KOPT-K1 (cell line): ENCODE data around the gene MAP3K3.
A peak's percentile ranks its signal among the peaks of the same experiment; 100 is the strongest.

Experiments used
- H3K27ac ChIP-seq: fragments of 200-600 bp; sonication (generic); 2 replicates; pipeline ENCODE4 v1.5.1; 2016; ENCODE audit warnings: antibody characterized with exemption, mild to moderate bottlenecking, low read depth, low read length; ENCODE audit not compliant: poor library complexity, severe bottlenecking
- H3K36me3 ChIP-seq: fragments of 200-600 bp; sonication (generic); 2 replicates; pipeline ENCODE4 v1.5.1; 2017; ENCODE audit warnings: antibody characterized with exemption, mild to moderate bottlenecking, low read length, moderate library complexity; ENCODE audit not compliant: insufficient read depth
- H3K9me3 ChIP-seq: fragments of 200-600 bp; sonication (generic); 2 replicates; pipeline ENCODE4 v1.5.1; 2017; ENCODE audit warnings: antibody characterized with exemption, low read length, mild to moderate bottlenecking; ENCODE audit not compliant: insufficient read depth, poor library complexity, severe bottlenecking

MAP3K3 gene

DNA sequence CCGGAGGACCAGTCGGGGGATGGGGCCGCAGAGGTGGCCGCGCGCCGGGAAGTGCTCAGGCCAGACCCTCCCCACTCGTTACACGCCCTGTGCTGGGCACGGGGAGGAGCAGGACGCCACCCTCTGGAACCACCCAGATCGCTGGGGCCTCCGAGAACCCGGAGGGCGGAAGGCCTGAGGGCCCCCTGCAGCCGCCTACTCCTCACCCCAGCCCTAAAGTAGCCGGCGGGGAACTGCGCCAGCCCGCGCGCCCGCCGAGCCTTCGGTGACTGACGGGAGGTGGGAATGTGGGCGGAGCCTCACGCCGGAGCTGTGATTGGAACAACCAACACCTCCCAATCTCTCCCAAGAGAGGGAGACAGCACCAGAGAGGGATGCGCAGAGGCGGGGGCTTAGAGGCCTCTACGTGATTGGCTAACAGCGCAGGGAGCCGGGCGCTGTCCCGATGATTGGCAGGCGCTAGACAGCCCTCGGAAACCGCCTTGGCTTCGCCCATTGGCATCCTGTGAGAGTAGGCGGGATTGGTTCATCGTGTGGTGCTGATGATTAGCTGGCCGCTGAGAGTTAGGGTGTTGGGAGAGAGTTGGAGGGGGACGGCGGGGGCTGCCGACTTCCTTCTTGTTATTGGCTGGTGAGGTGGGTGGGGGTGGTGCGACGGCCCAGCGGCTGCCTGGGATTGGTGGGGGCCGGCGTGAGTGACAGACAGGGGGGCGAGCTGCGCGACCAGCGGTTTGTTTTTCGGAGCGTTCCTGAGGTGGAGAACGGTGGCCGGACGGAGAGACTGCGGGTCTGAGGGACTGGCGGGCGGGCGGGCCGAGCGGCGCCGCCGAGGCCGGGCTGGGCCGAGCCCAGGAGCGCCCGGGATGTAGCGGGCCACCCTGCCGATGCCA lies at the start of gene MAP3K3:
Gene MAP3K3 (plus strand): TSS at position 734 of the 890 bp plus-strand sequence. CDS start 343 bp downstream, outside the sequence.
- Histone ChIP-seq H3K36me3 (no peaks in the 10 kb centered on the region), H3K27ac (peak within 1 kb of the TSS; percentile 59), H3K9me3 (no peaks in the 10 kb centered on the region)

DNA sequence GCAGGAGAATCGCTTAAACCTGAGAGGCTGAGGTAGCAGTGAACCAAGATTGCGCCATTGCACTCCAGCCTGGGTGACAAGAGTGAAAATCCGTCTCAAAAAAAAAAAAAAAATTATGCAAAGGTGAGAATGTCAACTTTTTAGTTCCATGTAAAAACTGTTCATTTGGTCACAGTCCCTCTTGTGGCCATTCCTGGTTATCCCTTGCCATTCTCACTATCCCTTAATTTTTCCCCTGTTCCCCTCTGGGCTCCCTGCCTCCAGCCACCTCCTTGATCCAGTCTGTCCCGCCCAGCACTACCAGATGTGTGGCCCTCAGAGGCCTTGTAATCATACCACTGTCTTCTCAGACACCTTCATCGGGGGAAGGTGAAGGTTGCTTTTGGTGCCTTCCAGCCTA lies 48.6 kb upstream of the MAP3K3 start:
- Histone ChIP-seq H3K9me3 (no peaks in the 10 kb centered on the region), H3K27ac (no peak overlapping the region), H3K36me3 (peaks cover 62% of the 10 kb centered on the region)

DNA sequence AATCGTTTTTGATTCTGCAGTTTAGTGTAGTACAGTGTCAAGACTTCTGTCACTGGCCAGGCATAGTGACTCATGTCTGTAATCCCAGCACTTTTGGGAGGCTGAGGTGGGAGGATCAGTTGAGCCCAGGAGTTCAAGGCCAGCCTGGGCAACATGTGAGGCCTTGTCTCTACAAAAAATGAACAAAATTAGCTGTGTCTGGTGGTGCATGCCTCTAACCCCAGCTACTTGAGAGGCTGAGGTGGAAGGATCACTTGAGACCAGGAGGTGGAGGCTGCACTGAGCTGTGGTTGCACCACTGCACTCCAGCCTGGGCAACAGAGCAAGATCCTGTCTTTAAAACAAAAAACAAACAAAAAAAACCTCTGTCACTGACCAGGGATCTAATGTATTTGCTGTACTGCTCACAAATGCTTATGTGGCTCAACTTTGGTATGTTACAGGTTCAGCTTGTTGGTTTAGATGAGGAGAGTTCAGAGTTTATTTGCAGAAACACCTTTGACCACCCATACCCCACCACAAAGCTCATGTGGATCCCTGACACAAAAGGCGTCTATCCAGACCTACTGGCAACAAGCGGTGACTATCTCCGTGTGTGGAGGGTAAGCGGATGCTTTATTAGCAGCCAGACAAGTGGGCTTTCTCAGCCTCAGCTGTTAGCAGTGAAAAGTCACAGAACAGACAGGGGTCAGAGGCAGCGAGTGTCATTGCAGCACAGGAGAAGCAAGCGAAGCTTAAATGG lies 44.0 kb upstream of the MAP3K3 start:
- Histone ChIP-seq H3K27ac (no peak overlapping the region), H3K9me3 (no peaks in the 10 kb centered on the region), H3K36me3 (peaks cover 76% of the 10 kb centered on the region)

DNA sequence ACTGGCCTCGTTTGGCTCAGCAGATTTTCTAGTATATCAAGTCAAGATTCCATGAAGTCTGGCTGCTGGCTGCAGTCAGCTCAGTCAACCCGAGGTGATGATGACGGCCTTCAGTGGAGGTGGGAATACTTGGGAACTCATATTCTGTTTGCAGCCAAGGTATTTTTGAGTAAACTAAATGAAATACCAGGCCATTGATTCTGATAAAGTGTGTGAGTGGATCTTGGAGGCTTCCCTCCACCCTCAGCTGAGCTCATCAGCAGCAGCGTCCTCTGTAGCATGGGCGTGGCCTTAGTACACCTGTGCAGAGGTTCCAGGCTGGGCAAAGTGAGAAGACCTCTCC lies 43.5 kb upstream of the MAP3K3 start:
- peaks cover 77% of the 10 kb centered on the region for H3K36me3 ChIP-seq
- H3K27ac ChIP-seq = no peak overlapping the region
- no peaks in the 10 kb centered on the region for H3K9me3 ChIP-seq

DNA sequence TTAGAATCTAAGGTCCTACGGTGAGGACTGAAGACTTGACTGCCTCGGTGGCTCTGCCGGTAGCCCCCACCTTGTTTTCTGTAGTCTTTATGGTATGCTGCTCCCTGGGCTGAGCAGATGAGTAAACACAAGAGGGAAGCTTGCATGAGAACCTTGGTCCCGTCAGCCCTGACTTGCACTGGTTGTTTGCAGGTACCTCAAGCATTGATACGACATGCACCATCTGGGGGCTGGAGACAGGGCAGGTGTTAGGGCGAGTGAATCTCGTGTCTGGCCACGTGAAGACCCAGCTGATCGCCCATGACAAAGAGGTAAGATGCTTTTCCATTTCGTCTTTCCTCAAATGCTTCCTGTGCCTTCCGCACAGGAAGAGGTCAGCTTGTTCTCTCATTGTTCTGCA lies 42.6 kb upstream of the MAP3K3 start:
- Histone ChIP-seq H3K27ac (no peak overlapping the region), H3K36me3 (peaks cover 80% of the 10 kb centered on the region), H3K9me3 (no peaks in the 10 kb centered on the region)

DNA sequence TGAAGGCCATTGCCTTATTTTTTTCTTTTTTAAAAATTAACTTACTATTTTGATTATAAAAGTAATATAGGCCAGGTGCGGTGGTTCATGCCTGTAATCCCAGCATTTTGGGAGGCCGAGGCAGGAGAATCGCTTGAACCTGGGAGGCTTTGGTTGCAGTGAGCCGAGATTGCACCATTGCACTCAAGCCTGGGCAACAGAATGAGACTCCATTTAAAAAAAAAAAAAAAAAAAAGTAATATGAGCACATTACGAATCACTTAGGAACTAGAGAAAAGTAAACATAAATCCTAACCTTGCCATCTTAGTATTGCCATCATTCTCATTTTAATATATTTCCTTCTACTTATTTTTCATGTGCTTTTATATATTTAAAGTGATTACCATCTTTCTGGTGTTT lies 34.4 kb upstream of the MAP3K3 start:
- H3K36me3 ChIP-seq = peaks cover 98% of the 10 kb centered on the region
- H3K9me3 ChIP-seq = no peaks in the 10 kb centered on the region
- H3K27ac ChIP-seq = no peak overlapping the region

DNA sequence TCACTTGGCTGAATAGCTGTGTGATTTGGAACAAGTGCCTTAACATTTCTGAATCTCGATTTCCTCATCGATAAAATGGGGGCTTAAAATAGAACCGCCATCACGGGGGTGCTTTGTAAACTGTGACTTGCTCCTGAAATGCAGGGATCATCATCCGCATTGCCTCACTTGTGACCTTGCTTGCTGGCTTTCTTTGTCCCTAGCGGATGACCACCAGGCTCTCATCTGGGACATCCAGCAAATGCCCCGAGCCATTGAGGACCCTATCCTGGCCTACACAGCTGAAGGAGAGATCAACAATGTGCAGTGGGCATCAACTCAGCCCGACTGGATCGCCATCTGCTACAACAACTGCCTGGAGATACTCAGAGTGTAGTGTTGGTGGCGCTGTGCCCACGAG lies 33.4 kb upstream of the MAP3K3 start:
- peaks cover 98% of the 10 kb centered on the region for H3K36me3 ChIP-seq
- no peak overlapping the region for H3K27ac ChIP-seq
- no peaks in the 10 kb centered on the region for H3K9me3 ChIP-seq

DNA sequence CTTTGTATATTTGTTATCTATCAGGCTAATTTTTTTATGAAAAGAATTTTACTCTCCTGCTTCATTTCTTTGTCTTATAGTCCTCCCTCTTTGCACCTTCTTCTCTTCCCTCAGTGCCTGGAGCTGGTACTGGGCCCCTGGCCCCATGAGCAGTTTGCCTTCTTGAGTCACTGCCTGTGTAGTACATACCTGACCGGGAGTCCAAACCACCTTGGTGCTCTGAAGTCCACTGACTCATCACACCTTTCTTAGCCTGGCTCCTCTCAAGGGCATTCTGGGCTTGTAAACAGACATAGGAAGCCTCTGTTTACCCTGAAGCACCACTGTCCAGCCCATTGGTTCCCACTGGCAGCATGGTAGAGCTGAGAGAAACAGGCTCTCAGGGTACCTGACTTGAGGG lies 32.6 kb upstream of the MAP3K3 start:
- no peak overlapping the region for H3K27ac ChIP-seq
- peaks cover 96% of the 10 kb centered on the region for H3K36me3 ChIP-seq
- H3K9me3 ChIP-seq = no peaks in the 10 kb centered on the region

DNA sequence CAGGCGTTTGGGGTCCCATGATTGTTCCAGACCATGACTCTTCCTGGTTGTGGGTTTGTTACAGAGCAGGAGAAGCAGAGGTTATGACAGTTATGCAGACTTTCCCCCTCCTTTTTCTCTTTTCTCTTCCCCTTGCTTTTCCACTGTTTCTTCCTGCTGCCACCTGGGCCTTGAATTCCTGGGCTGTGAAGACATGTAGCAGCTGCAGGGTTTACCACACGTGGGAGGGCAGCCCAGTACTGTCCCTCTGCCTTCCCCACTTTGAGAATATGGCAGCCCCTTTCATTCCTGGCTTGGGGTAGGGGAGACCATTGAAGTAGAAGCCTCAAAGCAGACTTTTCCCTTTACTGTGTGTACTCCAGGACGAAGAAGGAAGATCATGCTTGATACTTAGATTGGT lies 29.4 kb upstream of the MAP3K3 start:
- H3K36me3 ChIP-seq = peaks cover 70% of the 10 kb centered on the region
- H3K27ac ChIP-seq = no peak overlapping the region
- H3K9me3 ChIP-seq = no peaks in the 10 kb centered on the region

DNA sequence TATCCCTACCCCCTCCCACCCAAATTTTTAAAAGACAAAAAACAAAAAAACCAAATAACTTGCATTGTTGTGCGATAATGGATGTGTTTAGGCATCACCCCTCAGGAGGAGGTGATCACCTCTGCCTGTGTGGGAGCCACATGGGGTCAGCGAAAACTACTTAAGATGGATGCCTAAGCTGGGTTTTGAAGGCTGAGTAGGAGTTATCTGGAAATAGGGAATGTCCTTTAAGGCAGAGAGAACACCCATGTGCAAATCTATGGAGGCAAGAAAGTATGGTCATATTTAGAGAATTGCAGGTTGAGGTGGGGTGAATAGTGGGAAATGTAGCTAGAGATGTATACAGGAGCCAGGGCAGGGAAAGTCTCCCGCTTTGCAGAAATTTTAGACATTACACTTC lies 27.1 kb upstream of the MAP3K3 start:
- Histone ChIP-seq H3K36me3 (peaks cover 47% of the 10 kb centered on the region), H3K27ac (no peak overlapping the region), H3K9me3 (no peaks in the 10 kb centered on the region)

DNA sequence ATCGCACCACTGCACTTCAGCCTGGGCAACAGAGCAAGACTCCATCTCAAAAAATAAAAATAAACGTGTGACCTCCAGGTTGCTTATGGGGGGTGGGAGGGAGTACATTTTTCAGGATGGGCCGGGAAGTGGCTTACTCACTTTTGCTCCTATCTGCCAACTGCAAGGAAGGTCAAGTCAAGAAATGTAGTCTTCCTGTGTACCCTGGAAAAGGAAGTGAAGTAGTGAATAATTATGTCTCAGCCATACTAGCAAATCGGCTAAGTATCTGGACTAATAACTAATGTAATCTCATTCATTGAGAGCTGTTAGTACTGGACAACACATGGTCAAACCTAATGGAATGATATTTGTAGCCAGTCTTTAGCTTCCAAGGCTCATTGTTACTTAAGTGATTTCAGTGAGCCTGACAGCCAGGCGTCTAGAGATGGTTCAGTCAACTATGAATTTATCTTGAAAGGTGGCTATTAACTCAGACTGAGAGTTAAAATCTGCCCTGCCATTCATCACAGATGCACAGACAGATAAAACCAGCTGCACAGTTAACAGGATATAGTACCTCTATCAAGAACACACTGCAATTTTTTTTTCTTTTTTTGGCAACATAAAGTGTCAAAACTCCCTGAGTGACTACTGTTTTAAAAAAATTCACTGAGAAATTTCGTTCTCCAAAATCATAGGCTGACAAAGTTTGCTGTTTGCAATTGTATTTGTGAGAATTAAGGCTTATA lies 25.2 kb upstream of the MAP3K3 start:
- Histone ChIP-seq H3K36me3 (peaks cover 28% of the 10 kb centered on the region), H3K9me3 (no peaks in the 10 kb centered on the region), H3K27ac (no peak overlapping the region)

DNA sequence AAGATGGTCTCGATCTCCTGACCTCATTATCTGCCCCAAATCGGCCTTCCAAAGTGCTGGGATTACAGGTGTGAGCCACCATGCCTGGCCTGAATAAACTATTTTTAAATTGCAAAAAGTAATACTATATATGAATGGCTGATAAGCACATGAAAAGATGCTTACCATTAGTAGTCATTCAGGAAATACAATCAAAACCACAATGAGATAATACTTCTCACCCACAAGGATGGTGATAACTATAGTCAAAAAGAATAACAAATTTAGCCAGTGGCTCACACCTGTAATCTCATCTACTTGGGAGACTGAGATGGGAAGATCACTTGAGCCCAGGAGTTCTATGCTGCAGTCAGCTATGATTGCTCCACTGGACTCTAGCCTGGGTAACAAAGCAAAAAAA lies 23.9 kb upstream of the MAP3K3 start:
- H3K27ac ChIP-seq = no peak overlapping the region
- no peaks in the 10 kb centered on the region for H3K9me3 ChIP-seq
- H3K36me3 ChIP-seq = peaks cover 17% of the 10 kb centered on the region

DNA sequence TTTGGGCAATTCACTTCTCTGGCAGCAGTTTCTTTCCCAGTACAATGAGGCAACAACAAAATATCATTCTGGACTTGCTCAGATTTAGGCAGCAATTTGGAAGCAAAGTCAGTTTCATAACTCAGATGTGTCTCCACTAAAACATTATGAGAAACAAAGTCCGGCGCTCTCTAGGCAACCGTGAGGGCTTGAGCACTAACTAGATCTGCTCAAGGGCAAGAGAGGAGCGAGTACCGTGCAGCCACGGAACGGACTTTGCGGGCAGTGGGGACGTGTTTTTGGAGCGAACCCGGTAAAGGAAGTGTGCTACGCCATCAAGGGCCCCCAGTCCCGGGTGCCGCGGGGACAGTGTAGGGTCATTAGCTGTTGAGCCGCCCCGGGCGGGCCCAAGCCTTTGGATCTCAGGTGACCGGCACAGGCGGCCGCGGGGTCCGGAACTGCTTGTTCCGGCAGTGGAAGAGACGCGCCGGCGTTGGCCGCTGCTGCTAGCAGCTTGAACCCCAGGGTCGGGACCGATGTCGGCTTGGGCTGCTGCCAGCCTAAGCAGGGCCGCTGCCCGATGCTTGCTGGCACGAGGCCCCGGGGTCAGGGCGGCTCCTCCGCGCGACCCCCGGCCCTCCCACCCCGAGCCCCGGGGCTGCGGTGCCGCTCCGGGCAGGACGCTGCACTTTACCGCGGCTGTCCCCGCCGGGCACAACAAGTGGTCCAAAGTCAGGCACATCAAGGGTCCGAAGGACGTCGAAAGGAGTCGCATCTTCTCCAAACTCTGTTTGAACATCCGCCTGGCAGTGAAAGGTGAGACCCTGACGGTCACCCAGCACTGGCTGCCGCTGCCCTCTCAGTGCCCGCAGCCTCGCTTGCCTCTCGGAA lies 21.4 kb upstream of the MAP3K3 start, which contains the start of gene TACO1:
Gene TACO1 (plus strand): TSS at position 327 of the 870 bp plus-strand sequence. CDS start 189 bp downstream, at position 516.
- Histone ChIP-seq H3K27ac (peak within 1 kb of the TSS; percentile 70), H3K36me3 (peaks cover 24% of the 10 kb centered on the region), H3K9me3 (no peaks in the 10 kb centered on the region)
